Adipocyte (in vitro differentiated cells): Measurements from ENCODE around the gene C3orf20.
A peak's percentile ranks its signal among the peaks of the same experiment; 100 is the strongest.

Experiments
- DNase-seq: peaks from one replicate; pipeline ENCODE4 v3.0.0-alpha.2; 2015; ENCODE audit warnings: low read depth
- H3K27me3 ChIP-seq: replicated peaks from 2 replicates; pipeline ENCODE4 v1.7.0; 2013; ENCODE audit warnings: mild to moderate bottlenecking, low read length, moderate library complexity; ENCODE audit not compliant: control insufficient read depth, insufficient read depth
- H3K36me3 ChIP-seq: 2 replicates; pipeline ENCODE4 v1.7.0; 2013; ENCODE audit warnings: low read length, mild to moderate bottlenecking, moderate library complexity; ENCODE audit not compliant: control insufficient read depth, insufficient read depth, severe bottlenecking
- H3K4me1 ChIP-seq: 2 replicates; pipeline ENCODE4 v1.7.0; 2013; ENCODE audit warnings: mild to moderate bottlenecking, low read length, moderate library complexity; ENCODE audit not compliant: control insufficient read depth, insufficient read depth
- H3K4me3 ChIP-seq: 2 replicates; pipeline ENCODE4 v1.7.0; 2013; ENCODE audit warnings: mild to moderate bottlenecking, low read length, moderate library complexity
- H3K9ac ChIP-seq: 2 replicates; pipeline ENCODE4 v1.7.0; 2013; ENCODE audit warnings: mild to moderate bottlenecking, low read length, moderate library complexity
- H3K9me3 ChIP-seq: 2 replicates; pipeline ENCODE4 v1.7.0; 2013; ENCODE audit warnings: mild to moderate bottlenecking, low read length, moderate library complexity; ENCODE audit not compliant: control insufficient read depth

Gene C3orf20

GRCh38 chr3:14701676-14702075 is 26.7 kb downstream of the C3orf20 start:
- Histone ChIP-seq H3K36me3 (no peaks in the 10 kb centered on the region), H3K9ac (no peak overlapping the region), H3K27me3 (peaks cover 12% of the 10 kb centered on the region), H3K9me3 (no peaks in the 10 kb centered on the region), H3K4me1 (no peaks in the 10 kb centered on the region), H3K4me3 (no peak overlapping the region)
- DNase-seq = no peak

- Histone ChIP-seq H3K36me3 (no peaks in the 10 kb centered on the region), H3K27me3 (peaks cover 13% of the 10 kb centered on the region), H3K9ac (no peak overlapping the region), H3K4me1 (no peaks in the 10 kb centered on the region), H3K9me3 (no peaks in the 10 kb centered on the region), H3K4me3 (no peak overlapping the region)
- DNase-seq = no peak
Observed at GRCh38 chr3:14703128-14703750, 28.3 kb downstream of the C3orf20 start.

GRCh38 chr3:14703791-14704190 is 28.9 kb downstream of the C3orf20 start:
- Histone ChIP-seq H3K9me3 (no peaks in the 10 kb centered on the region), H3K4me1 (no peaks in the 10 kb centered on the region)

GRCh38 chr3:14706096-14706495 is 31.2 kb downstream of the C3orf20 start:
- Histone ChIP-seq H3K27me3 (peaks cover 13% of the 10 kb centered on the region), H3K9ac (no peak overlapping the region), H3K4me3 (no peak overlapping the region), H3K9me3 (peaks cover 5% of the 10 kb centered on the region), H3K4me1 (no peaks in the 10 kb centered on the region), H3K36me3 (no peaks in the 10 kb centered on the region)
- DNase-seq = no peak

More at GRCh38 chr3:14703791-14704190, 28.9 kb downstream of the C3orf20 start:
- H3K27me3 ChIP-seq = peaks cover 13% of the 10 kb centered on the region
- no peak overlapping the region for H3K9ac ChIP-seq
- no peaks in the 10 kb centered on the region for H3K36me3 ChIP-seq
- H3K4me3 ChIP-seq = no peak overlapping the region
- no peak for DNase-seq

GRCh38 chr3:14716591-14716990 is 41.6 kb downstream of the C3orf20 start:
- DNase-seq = no peak
- Histone ChIP-seq H3K9me3 (peaks cover 18% of the 10 kb centered on the region), H3K9ac (no peak overlapping the region), H3K4me3 (no peak overlapping the region), H3K27me3 (no peaks in the 10 kb centered on the region), H3K36me3 (no peaks in the 10 kb centered on the region), H3K4me1 (peaks cover 10% of the 10 kb centered on the region)

- H3K27me3 ChIP-seq = no peaks in the 10 kb centered on the region
- H3K36me3 ChIP-seq = no peaks in the 10 kb centered on the region
- peaks cover 15% of the 10 kb centered on the region for H3K9me3 ChIP-seq
- peaks cover 10% of the 10 kb centered on the region for H3K4me1 ChIP-seq
- no peak overlapping the region for H3K9ac ChIP-seq
- H3K4me3 ChIP-seq = no peak overlapping the region
- no peak for DNase-seq
Observed at GRCh38 chr3:14717307-14717706, 42.4 kb downstream of the C3orf20 start.

- Histone ChIP-seq H3K36me3 (no peaks in the 10 kb centered on the region), H3K9ac (no peak overlapping the region), H3K4me1 (peaks cover 10% of the 10 kb centered on the region), H3K27me3 (no peaks in the 10 kb centered on the region), H3K9me3 (peaks cover 3% of the 10 kb centered on the region), H3K4me3 (no peak overlapping the region)
- DNase-seq = no peak
Observed at GRCh38 chr3:14718539-14718938, 43.6 kb downstream of the C3orf20 start.

GRCh38 chr3:14719006-14719405 is 44.1 kb downstream of the C3orf20 start:
- DNase-seq = no peak
- Histone ChIP-seq H3K36me3 (no peaks in the 10 kb centered on the region), H3K27me3 (no peaks in the 10 kb centered on the region), H3K9me3 (no peaks in the 10 kb centered on the region), H3K4me1 (peaks cover 10% of the 10 kb centered on the region), H3K4me3 (no peak overlapping the region), H3K9ac (no peak overlapping the region)

GRCh38 chr3:14721126-14721864 is 46.4 kb downstream of the C3orf20 start:
- H3K36me3 ChIP-seq = no peaks in the 10 kb centered on the region
- DNase-seq = no peak

GRCh38 chr3:14725013-14725412 is 50.1 kb downstream of the C3orf20 start:
- Histone ChIP-seq H3K9ac (no peak overlapping the region), H3K4me3 (peak overlapping the region; percentile 41)
- DNase-seq = peak; percentile 59

More at GRCh38 chr3:14721126-14721864, 46.4 kb downstream of the C3orf20 start:
- Histone ChIP-seq H3K9me3 (no peaks in the 10 kb centered on the region), H3K9ac (no peak overlapping the region), H3K4me1 (peaks cover 31% of the 10 kb centered on the region), H3K4me3 (no peak overlapping the region), H3K27me3 (no peaks in the 10 kb centered on the region)

GRCh38 chr3:14725564-14726440 is 50.9 kb downstream of the C3orf20 start:
- DNase-seq = peak; percentile 30
- H3K9me3 ChIP-seq = no peaks in the 10 kb centered on the region
- peak overlapping the region; percentile 2 for H3K9ac ChIP-seq
- H3K36me3 ChIP-seq = no peaks in the 10 kb centered on the region
- H3K27me3 ChIP-seq = no peaks in the 10 kb centered on the region
- H3K4me1 ChIP-seq = peaks cover 35% of the 10 kb centered on the region
- H3K4me3 ChIP-seq = peak overlapping the region; percentile 6

More at GRCh38 chr3:14725013-14725412, 50.1 kb downstream of the C3orf20 start:
- Histone ChIP-seq H3K36me3 (no peaks in the 10 kb centered on the region), H3K4me1 (peaks cover 35% of the 10 kb centered on the region), H3K9me3 (no peaks in the 10 kb centered on the region), H3K27me3 (no peaks in the 10 kb centered on the region)
